HFF-Myc (cell line): ENCODE results near the gene FAIM.

ENCODE experiments used
- DNase-seq: peaks from one replicate; pipeline ENCODE4 v3.0.0-alpha.2; 2011; ENCODE audit warnings: low read depth; ENCODE audit errors: extremely low read depth
- H3K4me3 ChIP-seq: replicated peaks from 2 replicates; pipeline ENCODE4 v1.5.1; 2011; ENCODE audit warnings: low read depth, mild to moderate bottlenecking, control low read depth, low read length
- TF ChIP-seq, protein P1 (sequence below): IDR thresholded peaks from 2 replicates; pipeline ENCODE4 v1.5.1; 2012; ENCODE audit warnings: mild to moderate bottlenecking, low read depth, low read length, control low read depth; ENCODE audit errors: missing control alignments

Gene FAIM

DNA sequence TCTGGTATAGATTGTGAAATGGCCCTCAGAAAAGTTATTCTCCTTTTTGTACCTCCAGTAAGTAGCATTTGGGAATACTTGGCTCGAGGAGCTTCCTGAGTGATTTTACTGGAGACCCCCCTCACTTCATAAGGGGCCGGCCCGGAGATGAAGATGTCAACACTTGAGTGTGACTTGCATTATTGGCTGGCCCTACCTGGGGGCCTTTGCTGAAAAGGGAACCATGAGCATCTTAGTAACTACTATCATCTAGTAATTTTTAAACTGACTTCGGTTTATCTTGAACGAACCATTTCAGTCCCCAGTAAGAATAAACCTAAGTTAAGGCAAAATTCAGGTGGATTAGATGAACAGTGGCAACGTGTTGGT, 1.3 kb downstream of the FAIM start:
- no peak for DNase-seq
- TF ChIP-seq, protein P1, sequence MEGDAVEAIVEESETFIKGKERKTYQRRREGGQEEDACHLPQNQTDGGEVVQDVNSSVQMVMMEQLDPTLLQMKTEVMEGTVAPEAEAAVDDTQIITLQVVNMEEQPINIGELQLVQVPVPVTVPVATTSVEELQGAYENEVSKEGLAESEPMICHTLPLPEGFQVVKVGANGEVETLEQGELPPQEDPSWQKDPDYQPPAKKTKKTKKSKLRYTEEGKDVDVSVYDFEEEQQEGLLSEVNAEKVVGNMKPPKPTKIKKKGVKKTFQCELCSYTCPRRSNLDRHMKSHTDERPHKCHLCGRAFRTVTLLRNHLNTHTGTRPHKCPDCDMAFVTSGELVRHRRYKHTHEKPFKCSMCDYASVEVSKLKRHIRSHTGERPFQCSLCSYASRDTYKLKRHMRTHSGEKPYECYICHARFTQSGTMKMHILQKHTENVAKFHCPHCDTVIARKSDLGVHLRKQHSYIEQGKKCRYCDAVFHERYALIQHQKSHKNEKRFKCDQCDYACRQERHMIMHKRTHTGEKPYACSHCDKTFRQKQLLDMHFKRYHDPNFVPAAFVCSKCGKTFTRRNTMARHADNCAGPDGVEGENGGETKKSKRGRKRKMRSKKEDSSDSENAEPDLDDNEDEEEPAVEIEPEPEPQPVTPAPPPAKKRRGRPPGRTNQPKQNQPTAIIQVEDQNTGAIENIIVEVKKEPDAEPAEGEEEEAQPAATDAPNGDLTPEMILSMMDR: no peak
- H3K4me3 ChIP-seq: peak overlapping the region; percentile 54

DNA sequence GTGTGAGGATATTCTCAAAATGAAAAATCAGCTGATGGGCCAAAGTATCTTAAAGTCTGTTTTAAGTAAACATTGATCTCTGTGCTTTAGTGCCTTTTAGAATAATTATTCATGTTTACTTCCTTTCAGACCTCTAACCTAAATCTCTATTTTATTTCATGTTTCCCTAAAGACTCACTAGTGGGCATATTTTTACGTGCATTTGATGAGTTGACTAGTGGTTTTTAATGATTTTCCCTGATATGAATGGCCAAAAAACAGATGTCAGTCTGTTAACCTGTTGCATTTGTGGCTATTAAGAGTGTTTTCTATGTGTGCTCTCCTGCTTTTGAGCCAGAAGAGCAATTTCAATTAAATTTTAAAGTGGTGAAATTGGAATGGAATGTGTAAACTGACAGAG, 6.9 kb downstream of the FAIM start:
- DNase-seq: no peak
- no peak overlapping the region for H3K4me3 ChIP-seq
- TF ChIP-seq, protein P1: no peak

DNA sequence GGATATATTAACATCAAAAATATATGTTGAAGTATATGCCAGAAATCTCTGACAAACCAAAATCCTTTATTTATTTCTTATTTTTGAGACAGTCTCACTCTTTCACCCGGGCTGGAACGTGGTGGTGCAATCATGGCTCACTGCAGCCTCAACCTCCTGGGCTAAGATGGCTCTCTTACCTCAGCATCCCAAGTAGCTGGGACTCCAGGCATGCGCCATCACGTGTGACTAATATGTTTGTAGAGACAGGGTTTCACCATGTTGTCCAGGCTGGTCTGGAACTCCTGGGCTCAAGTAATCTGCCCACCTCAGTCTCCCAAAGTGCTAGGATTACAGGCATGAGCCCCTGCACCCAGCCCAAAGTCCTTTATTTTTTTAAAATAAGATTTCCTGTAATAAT, 11.9 kb downstream of the FAIM start:
- DNase-seq: no peak
- H3K4me3 ChIP-seq: no peak overlapping the region
- TF ChIP-seq, protein P1: no peak

DNA sequence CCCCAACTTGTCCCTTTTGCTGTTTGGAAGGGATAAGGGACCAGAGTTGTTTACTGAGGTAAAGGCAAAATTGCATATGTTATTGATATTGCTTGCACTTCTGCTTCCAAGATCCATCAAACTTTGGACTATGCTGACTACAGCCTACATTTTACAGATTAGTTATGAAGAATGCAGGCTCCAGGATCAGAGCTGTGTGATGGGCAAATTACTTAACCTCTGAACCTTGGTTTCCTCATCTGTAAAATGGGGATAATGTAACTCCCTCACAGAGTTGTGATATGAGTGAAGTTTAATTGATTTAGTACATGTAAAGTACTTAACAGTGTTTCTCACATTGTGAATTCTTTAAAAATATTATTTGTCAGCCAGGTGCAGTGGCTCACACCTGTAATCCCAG, 15.9 kb downstream of the FAIM start:
- H3K4me3 ChIP-seq: no peak overlapping the region
- TF ChIP-seq, protein P1: no peak
- no peak for DNase-seq

DNA sequence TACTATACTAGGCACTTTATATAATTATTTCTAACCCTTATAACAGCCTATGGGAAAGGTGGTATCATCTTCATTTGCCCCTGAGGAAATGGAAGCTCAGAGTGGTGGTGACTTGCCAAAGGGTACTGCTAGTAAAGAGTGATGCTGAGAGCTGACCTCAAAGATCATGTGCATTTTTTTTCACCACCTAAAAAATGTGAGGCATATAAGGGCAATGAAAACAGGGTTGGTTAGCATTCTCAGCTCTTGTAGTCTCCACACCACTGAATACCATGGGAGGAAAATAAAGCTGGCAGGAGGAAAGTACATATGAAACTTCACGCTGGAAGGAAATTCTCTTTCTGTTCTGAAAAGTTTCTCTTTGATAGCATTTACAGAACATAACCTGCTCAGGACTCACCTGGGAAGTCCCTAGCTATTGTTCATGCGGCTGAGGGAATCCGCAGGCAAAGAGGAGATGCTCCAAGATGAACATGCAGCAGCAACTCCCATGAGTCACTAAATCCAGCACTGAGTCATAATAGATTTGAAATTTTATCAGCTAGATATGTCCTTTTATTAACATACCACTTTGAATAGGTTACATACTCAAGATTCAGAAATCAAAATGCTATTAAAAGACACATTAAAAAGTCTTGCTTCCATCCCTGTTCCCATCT, 17.3 kb downstream of the FAIM start:
- DNase-seq: no peak
- TF ChIP-seq, protein P1: no peak
- H3K4me3 ChIP-seq: no peak overlapping the region

DNA sequence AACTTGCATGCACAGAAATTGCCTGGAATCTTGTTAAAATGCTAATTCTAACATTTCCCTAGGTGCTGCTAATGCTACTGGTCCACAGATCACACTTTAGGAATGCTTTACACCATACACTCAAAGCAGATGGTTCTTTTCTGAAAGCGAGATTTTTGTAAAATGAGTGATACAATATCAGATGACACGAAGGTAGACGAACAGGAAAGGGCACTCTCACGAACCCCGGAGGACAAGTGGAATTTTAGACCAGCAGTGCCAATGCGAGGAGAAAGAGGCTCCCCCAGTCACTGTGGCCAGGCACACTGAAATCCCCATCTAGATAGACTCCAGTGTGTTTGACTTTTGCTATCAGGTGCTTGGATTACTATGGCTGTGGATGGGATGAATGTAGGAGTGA, 21.0 kb downstream of the FAIM start:
- no peak overlapping the region for H3K4me3 ChIP-seq
- no peak for DNase-seq
- TF ChIP-seq, protein P1: no peak

DNA sequence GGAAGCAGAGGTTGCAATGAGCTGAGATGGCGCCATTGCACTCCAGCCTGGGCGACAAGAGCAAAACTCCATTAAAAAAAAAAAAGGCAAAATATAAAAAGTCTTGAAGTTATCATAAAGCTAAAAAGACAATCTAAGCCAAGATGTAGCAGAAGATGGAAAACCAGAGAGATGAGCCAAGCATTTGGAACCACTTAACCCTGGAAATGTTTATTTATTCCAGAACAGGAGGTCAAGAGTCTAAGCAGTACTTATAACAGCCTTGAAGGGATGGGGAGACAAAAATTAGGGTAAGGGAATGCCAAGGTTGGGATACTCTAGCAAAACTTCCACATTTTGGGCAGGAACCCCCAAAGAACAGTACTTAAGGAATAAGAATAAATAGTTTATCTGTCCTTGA, 30.1 kb downstream of the FAIM start:
- TF ChIP-seq, protein P1: no peak
- peak; percentile 19 for DNase-seq

More for the DNA sequence above, 30.1 kb downstream of the FAIM start:
- no peak overlapping the region for H3K4me3 ChIP-seq
